K562 (cell line): ENCODE measurements around the gene ASB2. TPM values are rescaled to one million over a fixed set of nuclear protein-coding genes. Genes with fewer than 3 reads are reported as not detected.
A peak's percentile ranks its signal among the peaks of the same experiment; 100 is the strongest.

Source experiments
- ATAC-seq: fragments of 200-7000 bp; cut with Tn5 transposase; 3 replicates; pipeline ENCODE4 v1.9.1; 2020; ENCODE audit warnings: moderate library complexity
- BruUV-seq: library from RNA; stranded (reverse); fragments of 400-500 nt; replicated peaks from 2 replicates; lab custom pipeline; 2021; lab: Mats Ljungman, UMichigan
- CTCF ChIA-PET: fragments of 300-600 bp; formaldehyde crosslinking; extraction: SDS; loops from one replicate; lab custom pipeline; 2021; ENCODE audit warnings: low intra/inter-chr PET ratio; lab: Yijun Ruan, JAX
- POLR2A ChIA-PET: fragments of 300-600, 350-650 bp; sonication (Branson Sonifier 250); formaldehyde crosslinking; extraction: SDS; loops from one replicate; lab custom pipeline; 2021; ENCODE audit warnings: antibody characterized with exemption, inconsistent platforms; lab: Yijun Ruan, JAX
- DNase-seq, 4 experiments: peaks; one replicate each; pipeline versions ENCODE4 v3.0.0 to v3.0.0-alpha.2; 2011 to 2018; ENCODE audit warnings: low spot score in 3 of 4, mixed read lengths in 3 of 4; ENCODE audit errors: extremely low read depth in 1 of 4
- FAIRE-seq: peaks from 2 replicates; lab custom pipeline; 2011; peaks lifted over from hg19 to GRCh38; lab: Jason Lieb, UNC
- H2AFZ ChIP-seq: 2 replicates; pipeline ENCODE4 v1.6.0; 2011; ENCODE audit warnings: low read depth, low read length, control low read depth, inconsistent platforms
- H3K27ac ChIP-seq: fragments of 200-600 bp; 3 replicates; pipeline ENCODE4 v1.8.0; 2011; ENCODE audit warnings: low read depth, mild to moderate bottlenecking, control low read depth, inconsistent platforms, low read length, moderate library complexity, mixed read lengths; ENCODE audit errors: extremely low read depth
- H3K27me3 ChIP-seq, 2 experiments: fragments of 300-600 bp in 1 of 2; 2 replicates in 1 of 2; 3 replicates in 1 of 2; pipeline versions ENCODE4 v1.6.0 to v1.8.0; 2011; ENCODE audit warnings: inconsistent platforms in 2 of 2, low read length in 2 of 2, mild to moderate bottlenecking in 1 of 2, mixed read lengths in 1 of 2, moderate library complexity in 1 of 2; ENCODE audit not compliant: control insufficient read depth in 2 of 2, insufficient read depth in 2 of 2
- H3K36me3 ChIP-seq: fragments of 300-600 bp; 3 replicates; pipeline ENCODE4 v1.8.0; 2011; ENCODE audit warnings: mild to moderate bottlenecking, low read length, inconsistent platforms; ENCODE audit not compliant: control insufficient read depth, insufficient read depth
- H3K4me1 ChIP-seq, 2 experiments: fragments of 200-600 bp in 1 of 2; replicated peaks in 1 of 2; 2 replicates in 1 of 2; 3 replicates in 1 of 2; pipeline versions ENCODE4 v1.5.1 to v1.8.0; 2011; ENCODE audit warnings: inconsistent platforms in 2 of 2, low read length in 2 of 2, mild to moderate bottlenecking in 1 of 2, mixed read lengths in 1 of 2, moderate library complexity in 1 of 2; ENCODE audit not compliant: control insufficient read depth in 2 of 2, insufficient read depth in 2 of 2
- H3K4me2 ChIP-seq: 2 replicates; pipeline ENCODE4 v1.6.1; 2011; ENCODE audit warnings: low read length, control low read depth, inconsistent platforms, mixed read lengths; ENCODE audit not compliant: insufficient read depth
- H3K4me3 ChIP-seq: fragments of 200-600 bp; sonication (generic), shearing (Covaris generic); 2 replicates; pipeline ENCODE4 v1.5.1; 2016; ENCODE audit warnings: control low read depth, inconsistent platforms
- H3K79me2 ChIP-seq: fragments of 200-600 bp; 3 replicates; pipeline ENCODE4 v1.8.0; 2011; ENCODE audit warnings: low read length, inconsistent platforms; ENCODE audit not compliant: control insufficient read depth, insufficient read depth
- H3K9ac ChIP-seq, 2 experiments: 2 replicates each; pipeline versions ENCODE4 v1.6.0 to v1.6.1; 2011; ENCODE audit warnings: low read depth in 2 of 2, low read length in 2 of 2, control low read depth in 1 of 2, inconsistent platforms in 1 of 2, mild to moderate bottlenecking in 1 of 2, mixed read lengths in 1 of 2; ENCODE audit not compliant: insufficient read depth in 1 of 2
- H3K9me1 ChIP-seq: one replicate; pipeline ENCODE4 v1.6.0; 2011; ENCODE audit warnings: inconsistent platforms, mild to moderate bottlenecking, low read length, moderate library complexity; ENCODE audit not compliant: control insufficient read depth, insufficient read depth
- H3K9me3 ChIP-seq: replicated peaks from 2 replicates; pipeline ENCODE4 v1.5.1; 2011; ENCODE audit warnings: low read depth, low read length, inconsistent platforms; ENCODE audit not compliant: control insufficient read depth, insufficient read depth
- H4K20me1 ChIP-seq: replicated peaks from 2 replicates; pipeline ENCODE4 v1.6.1; 2011; ENCODE audit warnings: low read length, inconsistent platforms, mixed read lengths; ENCODE audit not compliant: control insufficient read depth, insufficient read depth
- CTCF ChIP-seq, 3 experiments: IDR thresholded peaks in 2 of 3; conservative IDR thresholded peaks in 1 of 3; 2 replicates each; pipeline ENCODE4 v1.5.1; 2011 to 2012; ENCODE audit warnings: low read length in 3 of 3, mild to moderate bottlenecking in 3 of 3, control low read depth in 2 of 3, improper control_type of control experiment in 1 of 3, inconsistent platforms in 1 of 3, low read depth in 1 of 3, mixed read lengths in 1 of 3, moderate library complexity in 1 of 3; ENCODE audit not compliant: insufficient read depth in 2 of 3
- CUX1 ChIP-seq: fragments of 200-800 bp; sonication (Bioruptor generic); IDR thresholded peaks from 2 replicates; pipeline ENCODE4 v1.6.1; 2016; ENCODE audit warnings: missing genetic modification characterization, missing compliant biosample characterization
- RAD21 ChIP-seq, 2 experiments: fragments of 250-450 bp in 1 of 2; fragments of 450-650 bp in 1 of 2; sonication (Bioruptor Pico) in 1 of 2; formaldehyde crosslinking in 1 of 2; IDR thresholded peaks in 1 of 2; conservative IDR thresholded peaks in 1 of 2; 2 replicates each; pipeline versions ENCODE4 v1.4.0 to v1.8.0; 2020 to 2022; ENCODE audit warnings: mild to moderate bottlenecking in 2 of 2, moderate library complexity in 1 of 2
- SNIP1 ChIP-seq: fragments of 450-650 bp; IDR thresholded peaks from 2 replicates; pipeline ENCODE4 v1.7.1; 2017; ENCODE audit warnings: low read depth, mild to moderate bottlenecking
- STAT6 ChIP-seq: sonication (generic); formaldehyde crosslinking; IDR thresholded peaks from 2 replicates; pipeline ENCODE4 v1.8.1; 2023; ENCODE audit warnings: mild to moderate bottlenecking, missing genetic modification reagents
- ZFP36 ChIP-seq: fragments of 150-350 bp; IDR thresholded peaks from 2 replicates; pipeline ENCODE4 v1.6.1; 2018; ENCODE audit warnings: low read length, low read depth; ENCODE audit not compliant: partially characterized antibody
- WGBS: fragments of 100-300 bp; shearing (Covaris generic); methylation state at CpG from one replicate; pipeline ENCODE4 v1.1.6; 2016; ENCODE audit warnings: low coverage, mixed read lengths; ENCODE audit not compliant: insufficient coverage; ENCODE audit errors: missing lambda C conversion rate; 5-methylcytosine and 5-hydroxymethylcytosine counted together
- in situ Hi-C: fragments of 300-500 bp; cut with MboI; formaldehyde crosslinking; loops from 4 replicates; pipeline ENCODE4 v1.15.0; 2018; ENCODE audit warnings: inconsistent platforms, mixed read lengths
- intact Hi-C: fragments of 100-400 bp; cut with micrococcal nuclease; formaldehyde crosslinking; loops from 2 replicates; pipeline ENCODE4 v1.14.2; 2022
- polyA plus RNA-seq, 8 experiments: library from polyadenylated mRNA; depleted of rRNA in 4 of 8; stranded (reverse) in 5 of 8; unstranded in 3 of 8; fragments of >200 nt; fragmentation: Nextera tagmentation in 2 of 8; fragmentation: Illumina TruSeq in 1 of 8; extraction: Ambion mirVana in 2 of 8; extraction: Trizol in 1 of 8; gene quantifications; 2 replicates each; pipeline versions ENCODE4 v1.2.1 to v1.2.3, GENCODE V29; 2011 to 2014; ENCODE audit warnings: inconsistent platforms in 1 of 8, missing spikeins in 1 of 8
- total RNA-seq, 7 experiments: library from RNA; depleted of rRNA in 6 of 7; stranded (reverse); fragments of >200 nt in 6 of 7; fragmentation: Illumina TruSeq in 2 of 7; extraction: Trizol in 2 of 7; gene quantifications; 2 replicates each; pipeline versions ENCODE4 v1.2.1 to v1.2.3, GENCODE V29; 2011 to 2021; ENCODE audit warnings: low replicate concordance in 1 of 7

ASB2 gene
- total and polyA plus RNA-seq, 9 of the 15 experiments (the other 6 are each of a cell fraction or from before 2014, with no cell fraction given), result not detected

- no peaks in the 10 kb centered on the region for H3K9me1 ChIP-seq
- ChIA-PET CTCF (no interaction called here), POLR2A (no interaction called here)
- H3K9ac ChIP-seq, result no peak overlapping the region
- intact Hi-C loops (no loop called here), in situ Hi-C loops (no loop called here)
- no TSS peak for BruUV-seq
- no peaks in the 10 kb centered on the region for H3K79me2 ChIP-seq
- no peak for FAIRE-seq
- H3K9me3 ChIP-seq, result no peaks in the 10 kb centered on the region
- H3K4me2 ChIP-seq, result no peak overlapping the region
- peak in 1 of 2 experiments; percentile 38; a peak in 1 of 4 replicates for TF ChIP-seq RAD21 (CRISPR knock-in tag; conservative IDR thresholded peaks at IDR 0.05 in 1 of 2, IDR thresholded peaks at IDR 0.05 in 1 of 2)
- no peak for TF ChIP-seq STAT6 (CRISPR knock-in tag)
- peak; percentile 66 for TF ChIP-seq ZFP36
- no peak for TF ChIP-seq SNIP1
- no peak for TF ChIP-seq CUX1 (CRISPR knock-in tag)
- peak; percentile 34 to 40 (median 38); a peak in 4 of 6 replicates for TF ChIP-seq CTCF (IDR thresholded peaks at IDR 0.05 in 2 of 3, conservative IDR thresholded peaks at IDR 0.05 in 1 of 3; ENCODE audit: insufficient read depth in 2 of 3, low read depth in 1 of 3, low read length in 3 of 3)
- peak; percentile 77 for ATAC-seq
- peaks cover 0 to 20% of the 10 kb centered on the region in 2 experiments; a peak in 2 of 5 replicates for H3K27me3 ChIP-seq
- H2AFZ ChIP-seq, result no peak overlapping the region
- peak in 2 of 4 experiments; percentile 6 to 9 for DNase-seq
- H3K27ac ChIP-seq, result no peak overlapping the region
- H3K4me3 ChIP-seq, result no peak overlapping the region
- H3K4me1 ChIP-seq, result no peaks in the 10 kb centered on the region
- WGBS, result 9% methylated on average over 11 of the region's 15 CpGs
- H3K36me3 ChIP-seq, result no peaks in the 10 kb centered on the region
- H4K20me1 ChIP-seq, result no peaks in the 10 kb centered on the region
These were observed 72.8 kb downstream of the ASB2 start for GRCh38 chr14:93903342-93904184.
